Measurements from ENCODE around the gene SPEG. TPM values are rescaled to one million over a fixed set of nuclear protein-coding genes. Genes with fewer than 3 reads are reported as not detected.
A peak's percentile ranks its signal among the peaks of the same experiment; 100 is the strongest.

The SPEG gene
- total and polyA plus RNA-seq, 2 of the 13 experiments (the other 11 are each of a cell fraction or from before 2014, with no cell fraction given) = 0.18 to 0.24 TPM

DNA sequence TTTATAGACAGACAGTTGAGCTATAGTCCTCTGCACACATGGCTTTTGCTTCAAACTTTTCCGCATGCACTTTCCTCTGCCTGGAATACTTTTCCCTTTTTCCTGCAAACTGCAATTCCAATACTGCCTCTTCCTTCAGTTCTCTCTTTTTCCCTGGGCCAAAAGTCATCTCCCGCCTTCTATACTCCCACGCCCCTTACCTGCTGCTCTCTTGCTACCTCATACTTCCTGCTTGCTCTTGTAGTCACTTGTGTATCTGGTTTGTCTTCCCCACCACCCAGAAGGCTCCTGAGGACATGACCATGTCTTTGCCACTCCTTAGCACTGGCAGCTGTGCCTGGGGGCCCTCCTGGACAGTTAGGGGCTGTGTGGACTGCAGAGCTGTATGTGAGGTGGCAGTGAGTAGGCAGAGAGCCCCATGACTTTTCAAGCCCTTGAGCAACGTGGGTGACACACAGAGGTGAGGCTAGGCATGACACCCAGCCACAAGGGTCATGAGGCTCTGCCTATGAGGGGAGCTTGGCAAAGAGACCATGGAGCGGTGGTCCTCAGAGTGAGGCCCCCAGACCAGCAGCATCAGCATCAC, 23.2 kb downstream of the SPEG start:
- intact Hi-C loops (cut with micrococcal nuclease; ENCODE audit: unreplicated experiment) (loop anchor here (2.0 kb wide), 2 partner anchors 27 to 55 kb away; no protein-coding TSS in a partner anchor), in situ Hi-C loops (cut with HindIII; ENCODE audit: extremely low pct_ligation_motif_present, low pct_unique_long_range_greater_than_20kb) (no loop called here)
- Histone ChIP-seq H3K79me2 (ENCODE audit: insufficient read depth, low read length) (no peaks in the 10 kb centered on the region), H3K27ac (ENCODE audit: extremely low read length, insufficient read depth, low read length) (no peak overlapping the region), H2AFZ (ENCODE audit: low read length) (no peak overlapping the region), H3K4me1 (ENCODE audit: insufficient read depth, low read length) (peaks cover 10% of the 10 kb centered on the region; the same call in 1 of the 2 replicates), H3K4me2 (ENCODE audit: low read depth, low read length) (no peak overlapping the region), H3K27me3 (ENCODE audit: control insufficient read depth in 1 of 2, insufficient read depth in 2 of 2, low read length in 2 of 2) (peaks cover 8 to 83% of the 10 kb centered on the region in 2 experiments), H4K20me1 (ENCODE audit: insufficient read depth, low read length) (no peaks in the 10 kb centered on the region; the same call in 1 of the 2 replicates), H3K36me3 (replicated peaks in 1 of 2; ENCODE audit: control insufficient read depth in 1 of 2, insufficient read depth in 2 of 2, low read length in 2 of 2) (no peaks in the 10 kb centered on the region), H3K9ac (ENCODE audit: insufficient read depth, low read depth, low read length) (no peak overlapping the region), H3K9me3 (ENCODE audit: low read length) (no peaks in the 10 kb centered on the region), H3K4me3 (replicated peaks in 1 of 3; ENCODE audit: insufficient read depth in 1 of 3, low read depth in 2 of 3, low read length in 3 of 3) (no peak overlapping the region)
- ATAC-seq (peak; percentile 76), FAIRE-seq (peak; percentile 36), DNase-seq (ENCODE audit: low spot score) (no peak)
- 36% methylated on average over 5 of the region's 5 CpGs for whole genome bisulfite sequencing (ENCODE audit: low lambda C conversion rate)
- POLR2A ChIA-PET = interaction anchor here (1.2 kb wide), 1 partner anchor 11 kb away, joined by 3 read pairs; no protein-coding TSS in a partner anchor
- BruUV-seq (replicated peaks) = no TSS peak
- CTCF ChIA-PET (ENCODE audit: low intra/inter-chr PET ratio, low total read pairs) = no interaction called here
- TF ChIP-seq NBN (conservative IDR thresholded peaks at IDR 0.05) (no peak), NFE2 (CRISPR knock-in tag; IDR thresholded peaks at IDR 0.05) (no peak), NFRKB (IDR thresholded peaks at IDR 0.05) (no peak), XRCC5 (optimal IDR thresholded peaks at IDR 0.05; ENCODE audit: low read length) (peak; percentile 38), NFE2L1 (CRISPR knock-in tag; IDR thresholded peaks at IDR 0.05; ENCODE audit: borderline replicate concordance) (no peak), HOXA5 (CRISPR knock-in tag; IDR thresholded peaks at IDR 0.05) (no peak)
- TF ChIP-seq, protein P1, sequence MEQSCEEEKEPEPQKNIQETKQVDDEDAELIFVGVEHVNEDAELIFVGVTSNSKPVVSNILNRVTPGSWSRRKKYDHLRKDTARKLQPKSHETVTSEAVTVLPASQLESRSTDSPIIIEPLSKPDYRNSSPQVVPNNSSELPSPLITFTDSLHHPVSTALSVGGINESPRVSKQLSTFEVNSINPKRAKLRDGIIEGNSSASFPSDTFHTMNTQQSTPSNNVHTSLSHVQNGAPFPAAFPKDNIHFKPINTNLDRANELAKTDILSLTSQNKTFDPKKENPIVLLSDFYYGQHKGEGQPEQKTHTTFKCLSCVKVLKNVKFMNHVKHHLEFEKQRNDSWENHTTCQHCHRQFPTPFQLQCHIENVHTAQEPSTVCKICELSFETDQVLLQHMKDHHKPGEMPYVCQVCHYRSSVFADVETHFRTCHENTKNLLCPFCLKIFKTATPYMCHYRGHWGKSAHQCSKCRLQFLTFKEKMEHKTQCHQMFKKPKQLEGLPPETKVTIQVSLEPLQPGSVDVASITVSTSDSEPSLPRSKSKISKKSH (CRISPR knock-in tag; IDR thresholded peaks at IDR 0.05; ENCODE audit: borderline replicate concordance) = no peak
- TF ChIP-seq, protein P2, sequence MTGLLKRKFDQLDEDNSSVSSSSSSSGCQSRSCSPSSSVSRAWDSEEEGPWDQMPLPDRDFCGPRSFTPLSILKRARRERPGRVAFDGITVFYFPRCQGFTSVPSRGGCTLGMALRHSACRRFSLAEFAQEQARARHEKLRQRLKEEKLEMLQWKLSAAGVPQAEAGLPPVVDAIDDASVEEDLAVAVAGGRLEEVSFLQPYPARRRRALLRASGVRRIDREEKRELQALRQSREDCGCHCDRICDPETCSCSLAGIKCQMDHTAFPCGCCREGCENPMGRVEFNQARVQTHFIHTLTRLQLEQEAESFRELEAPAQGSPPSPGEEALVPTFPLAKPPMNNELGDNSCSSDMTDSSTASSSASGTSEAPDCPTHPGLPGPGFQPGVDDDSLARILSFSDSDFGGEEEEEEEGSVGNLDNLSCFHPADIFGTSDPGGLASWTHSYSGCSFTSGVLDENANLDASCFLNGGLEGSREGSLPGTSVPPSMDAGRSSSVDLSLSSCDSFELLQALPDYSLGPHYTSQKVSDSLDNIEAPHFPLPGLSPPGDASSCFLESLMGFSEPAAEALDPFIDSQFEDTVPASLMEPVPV (CRISPR knock-in tag; IDR thresholded peaks at IDR 0.05) = no peak
- TF ChIP-seq, protein P3, sequence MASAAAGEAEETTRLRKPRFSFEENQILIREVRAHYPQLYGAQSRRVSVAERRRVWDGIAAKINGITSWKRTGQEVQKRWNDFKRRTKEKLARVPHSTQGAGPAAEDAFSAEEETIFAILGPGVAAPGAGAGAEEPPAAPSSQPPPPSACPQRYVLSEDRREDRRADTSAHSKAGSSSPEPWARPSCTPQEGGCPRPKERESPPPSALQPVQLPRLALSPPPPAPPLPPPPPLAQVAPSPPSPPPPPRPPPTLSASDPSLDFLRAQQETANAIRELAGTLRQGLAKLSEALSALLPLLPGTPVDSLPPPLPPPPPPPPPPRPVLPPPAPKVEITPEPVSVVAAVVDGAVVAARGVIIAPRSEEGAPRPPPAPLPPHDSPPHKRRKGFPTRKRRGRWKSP (CRISPR knock-in tag; IDR thresholded peaks at IDR 0.05) = no peak
- TF ChIP-seq, protein P4, sequence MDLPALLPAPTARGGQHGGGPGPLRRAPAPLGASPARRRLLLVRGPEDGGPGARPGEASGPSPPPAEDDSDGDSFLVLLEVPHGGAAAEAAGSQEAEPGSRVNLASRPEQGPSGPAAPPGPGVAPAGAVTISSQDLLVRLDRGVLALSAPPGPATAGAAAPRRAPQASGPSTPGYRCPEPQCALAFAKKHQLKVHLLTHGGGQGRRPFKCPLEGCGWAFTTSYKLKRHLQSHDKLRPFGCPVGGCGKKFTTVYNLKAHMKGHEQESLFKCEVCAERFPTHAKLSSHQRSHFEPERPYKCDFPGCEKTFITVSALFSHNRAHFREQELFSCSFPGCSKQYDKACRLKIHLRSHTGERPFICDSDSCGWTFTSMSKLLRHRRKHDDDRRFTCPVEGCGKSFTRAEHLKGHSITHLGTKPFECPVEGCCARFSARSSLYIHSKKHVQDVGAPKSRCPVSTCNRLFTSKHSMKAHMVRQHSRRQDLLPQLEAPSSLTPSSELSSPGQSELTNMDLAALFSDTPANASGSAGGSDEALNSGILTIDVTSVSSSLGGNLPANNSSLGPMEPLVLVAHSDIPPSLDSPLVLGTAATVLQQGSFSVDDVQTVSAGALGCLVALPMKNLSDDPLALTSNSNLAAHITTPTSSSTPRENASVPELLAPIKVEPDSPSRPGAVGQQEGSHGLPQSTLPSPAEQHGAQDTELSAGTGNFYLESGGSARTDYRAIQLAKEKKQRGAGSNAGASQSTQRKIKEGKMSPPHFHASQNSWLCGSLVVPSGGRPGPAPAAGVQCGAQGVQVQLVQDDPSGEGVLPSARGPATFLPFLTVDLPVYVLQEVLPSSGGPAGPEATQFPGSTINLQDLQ (CRISPR knock-in tag; IDR thresholded peaks at IDR 0.05) = no peak
- TF ChIP-seq, protein P5, sequence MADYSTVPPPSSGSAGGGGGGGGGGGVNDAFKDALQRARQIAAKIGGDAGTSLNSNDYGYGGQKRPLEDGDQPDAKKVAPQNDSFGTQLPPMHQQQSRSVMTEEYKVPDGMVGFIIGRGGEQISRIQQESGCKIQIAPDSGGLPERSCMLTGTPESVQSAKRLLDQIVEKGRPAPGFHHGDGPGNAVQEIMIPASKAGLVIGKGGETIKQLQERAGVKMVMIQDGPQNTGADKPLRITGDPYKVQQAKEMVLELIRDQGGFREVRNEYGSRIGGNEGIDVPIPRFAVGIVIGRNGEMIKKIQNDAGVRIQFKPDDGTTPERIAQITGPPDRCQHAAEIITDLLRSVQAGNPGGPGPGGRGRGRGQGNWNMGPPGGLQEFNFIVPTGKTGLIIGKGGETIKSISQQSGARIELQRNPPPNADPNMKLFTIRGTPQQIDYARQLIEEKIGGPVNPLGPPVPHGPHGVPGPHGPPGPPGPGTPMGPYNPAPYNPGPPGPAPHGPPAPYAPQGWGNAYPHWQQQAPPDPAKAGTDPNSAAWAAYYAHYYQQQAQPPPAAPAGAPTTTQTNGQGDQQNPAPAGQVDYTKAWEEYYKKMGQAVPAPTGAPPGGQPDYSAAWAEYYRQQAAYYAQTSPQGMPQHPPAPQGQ (CRISPR knock-in tag; IDR thresholded peaks at IDR 0.05; ENCODE audit: borderline replicate concordance) = no peak
